ENCODE results near the gene ZXDC. TPM values are rescaled to one million over a fixed set of nuclear protein-coding genes. Genes with fewer than 3 reads are reported as not detected.

Gene ZXDC
- total RNA-seq, 1 experiment from 2014 or later, result 28.3 TPM

DNA sequence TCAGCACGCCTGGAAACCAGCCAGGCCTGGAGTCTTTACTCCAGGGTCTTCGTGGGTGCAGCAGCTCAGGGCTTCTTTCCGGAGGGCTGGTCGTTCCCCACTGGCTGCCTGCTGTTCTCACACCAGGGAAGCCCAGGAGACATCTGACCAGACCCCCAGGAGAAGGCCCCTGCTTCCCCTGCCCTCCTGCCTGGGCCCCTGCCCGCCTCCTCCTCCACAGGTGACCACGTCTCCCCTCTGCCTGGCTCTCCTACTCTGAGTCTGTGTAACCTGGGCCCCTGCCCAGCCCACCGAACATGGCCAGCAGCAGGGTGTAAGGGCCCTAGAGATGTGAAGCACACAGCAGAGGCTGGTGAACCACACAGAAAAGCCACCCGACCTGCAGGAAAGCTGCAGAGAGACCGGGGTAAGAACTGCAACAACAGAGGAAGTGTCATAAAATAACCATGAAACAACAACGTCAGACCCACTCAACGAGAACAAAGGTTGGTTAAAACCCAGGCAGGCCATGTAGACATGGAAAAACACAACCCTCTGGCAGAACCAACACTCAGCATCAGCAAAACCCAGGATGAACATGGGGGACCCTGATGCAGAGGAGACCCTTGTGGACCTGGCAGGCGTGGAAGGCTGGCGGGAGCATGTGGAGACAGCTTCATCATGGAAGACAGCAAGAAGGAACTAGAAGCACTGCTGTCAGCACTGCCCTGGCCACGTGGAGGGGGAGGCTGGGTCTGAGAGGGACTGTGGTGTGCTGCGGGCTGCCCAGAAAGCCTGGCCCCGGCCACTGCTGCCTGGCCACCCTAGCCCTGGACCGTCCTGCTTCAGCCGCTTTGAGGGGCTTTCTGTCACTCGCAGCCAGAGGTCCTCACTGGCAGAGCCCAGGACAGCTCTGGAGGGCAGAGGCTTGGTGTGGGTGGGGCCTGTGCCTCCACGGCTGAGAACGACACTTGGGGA, 21.5 kb upstream of the ZXDC start:
- Histone ChIP-seq H3K27ac (ENCODE audit: insufficient read length, low read depth, low read length) (no peak overlapping the region), H2BK12ac (ENCODE audit: insufficient read length, low read depth, low read length) (no peak overlapping the region), H3K14ac (ENCODE audit: insufficient read depth, low read length) (no peak overlapping the region), H3K27me3 (ENCODE audit: insufficient read depth, low read length) (no peaks in the 10 kb centered on the region), H3K9me3 (ENCODE audit: control insufficient read depth, low read depth, low read length) (no peaks in the 10 kb centered on the region), H3K79me1 (ENCODE audit: insufficient read depth, low read depth, low read length, poor library complexity, severe bottlenecking) (no peaks in the 10 kb centered on the region), H2AK5ac (ENCODE audit: insufficient read length, low read length) (no peak overlapping the region), H2BK120ac (ENCODE audit: low read depth, low read length, poor library complexity, severe bottlenecking) (no peak overlapping the region), H3K4ac (ENCODE audit: low read depth, low read length) (no peak overlapping the region), H3K23ac (ENCODE audit: insufficient read length, low read depth, low read length) (no peak overlapping the region), H3K4me1 (ENCODE audit: insufficient read depth, low read length) (peaks cover 3% of the 10 kb centered on the region; the same call in 1 of the 2 replicates), H4K5ac (ENCODE audit: insufficient read length, low read depth, low read length) (no peak overlapping the region), H3K56ac (ENCODE audit: insufficient read length, low read depth, low read length) (no peak overlapping the region), H3K18ac (ENCODE audit: insufficient read length, low read depth, low read length) (no peak overlapping the region), H3K79me2 (ENCODE audit: insufficient read depth, low read length) (no peaks in the 10 kb centered on the region), H3K4me2 (ENCODE audit: insufficient read depth, insufficient read length, low read length) (no peak overlapping the region), H2AFZ (ENCODE audit: low read length) (no peak overlapping the region), H4K91ac (ENCODE audit: insufficient read length, low read depth, low read length) (no peak overlapping the region), H3K9ac (ENCODE audit: extremely low read depth, insufficient read length, low read length) (no peak overlapping the region), H3K23me2 (ENCODE audit: insufficient read length, low read depth, low read length, poor library complexity, severe bottlenecking) (no peaks in the 10 kb centered on the region), H4K20me1 (ENCODE audit: control insufficient read depth, insufficient read depth, insufficient read length) (no peaks in the 10 kb centered on the region), H3T11ph (ENCODE audit: low read length) (no peak overlapping the region), H4K8ac (replicated peaks; ENCODE audit: insufficient read length, low read depth, low read length) (no peak overlapping the region), H2BK20ac (ENCODE audit: low read depth, low read length, poor library complexity, severe bottlenecking) (no peak overlapping the region), H2BK5ac (ENCODE audit: insufficient read length, low read length) (no peak overlapping the region), H2BK15ac (ENCODE audit: low read depth, low read length) (no peak overlapping the region)
- no CpG with 5 or more reads among the region's 21 CpGs for WGBS (ENCODE audit: extremely low coverage, insufficient read length, low lambda C conversion rate)
- H3K4me3 Mint-ChIP-seq, result no peak overlapping the region
- no peak overlapping the region; a peak in 1 of 7 replicates for H3K27ac Mint-ChIP-seq
- TF ChIP-seq, protein P1, sequence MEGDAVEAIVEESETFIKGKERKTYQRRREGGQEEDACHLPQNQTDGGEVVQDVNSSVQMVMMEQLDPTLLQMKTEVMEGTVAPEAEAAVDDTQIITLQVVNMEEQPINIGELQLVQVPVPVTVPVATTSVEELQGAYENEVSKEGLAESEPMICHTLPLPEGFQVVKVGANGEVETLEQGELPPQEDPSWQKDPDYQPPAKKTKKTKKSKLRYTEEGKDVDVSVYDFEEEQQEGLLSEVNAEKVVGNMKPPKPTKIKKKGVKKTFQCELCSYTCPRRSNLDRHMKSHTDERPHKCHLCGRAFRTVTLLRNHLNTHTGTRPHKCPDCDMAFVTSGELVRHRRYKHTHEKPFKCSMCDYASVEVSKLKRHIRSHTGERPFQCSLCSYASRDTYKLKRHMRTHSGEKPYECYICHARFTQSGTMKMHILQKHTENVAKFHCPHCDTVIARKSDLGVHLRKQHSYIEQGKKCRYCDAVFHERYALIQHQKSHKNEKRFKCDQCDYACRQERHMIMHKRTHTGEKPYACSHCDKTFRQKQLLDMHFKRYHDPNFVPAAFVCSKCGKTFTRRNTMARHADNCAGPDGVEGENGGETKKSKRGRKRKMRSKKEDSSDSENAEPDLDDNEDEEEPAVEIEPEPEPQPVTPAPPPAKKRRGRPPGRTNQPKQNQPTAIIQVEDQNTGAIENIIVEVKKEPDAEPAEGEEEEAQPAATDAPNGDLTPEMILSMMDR (conservative IDR thresholded peaks at IDR 0.05), result no peak
- no peaks in the 10 kb centered on the region for H3K27me3 Mint-ChIP-seq (ENCODE audit: low read depth)
- DNase-seq, result no peak
- H3K4me1 Mint-ChIP-seq, result peaks cover 10 to 17% of the 10 kb centered on the region in 2 experiments
- H3K9me3 Mint-ChIP-seq, result no peaks in the 10 kb centered on the region
- H3K36me3 Mint-ChIP-seq (ENCODE audit: insufficient read depth in 1 of 3, low read depth in 3 of 3), result no peaks in the 10 kb centered on the region; a peak in 1 of 7 replicates
